AG09309 (cell line): ENCODE results near the gene GPR50.

Experiments
- DNase-seq: peaks from one replicate; pipeline ENCODE4 v3.0.0-alpha.2; 2010; ENCODE audit warnings: low read depth
- H3K4me3 ChIP-seq: 2 replicates; pipeline ENCODE4 v1.5.1; 2011; ENCODE audit warnings: mild to moderate bottlenecking, low read depth, low read length, moderate library complexity; ENCODE audit not compliant: control insufficient read depth
- CTCF ChIP-seq: IDR thresholded peaks from 2 replicates; pipeline ENCODE4 v1.5.1; 2011; ENCODE audit warnings: mild to moderate bottlenecking, low read depth, low read length, inconsistent platforms; ENCODE audit not compliant: insufficient read depth, control insufficient read depth; ENCODE audit errors: missing control alignments

GPR50 gene

GRCh38 chrX:151184705-151185104 lies 8.3 kb downstream of the GPR50 start:
- no peak overlapping the region for H3K4me3 ChIP-seq
- TF ChIP-seq CTCF: no peak
- no peak for DNase-seq

- no peak for TF ChIP-seq CTCF
- no peak for DNase-seq
- no peak overlapping the region for H3K4me3 ChIP-seq
These were observed 30.5 kb downstream of the GPR50 start for GRCh38 chrX:151206871-151207270.

GRCh38 chrX:151225843-151226242 lies 49.5 kb downstream of the GPR50 start:
- TF ChIP-seq CTCF: no peak
- DNase-seq: no peak
- no peak overlapping the region for H3K4me3 ChIP-seq

GRCh38 chrX:151226941-151227340 lies 50.6 kb downstream of the GPR50 start:
- TF ChIP-seq CTCF: no peak
- no peak for DNase-seq

DNA sequence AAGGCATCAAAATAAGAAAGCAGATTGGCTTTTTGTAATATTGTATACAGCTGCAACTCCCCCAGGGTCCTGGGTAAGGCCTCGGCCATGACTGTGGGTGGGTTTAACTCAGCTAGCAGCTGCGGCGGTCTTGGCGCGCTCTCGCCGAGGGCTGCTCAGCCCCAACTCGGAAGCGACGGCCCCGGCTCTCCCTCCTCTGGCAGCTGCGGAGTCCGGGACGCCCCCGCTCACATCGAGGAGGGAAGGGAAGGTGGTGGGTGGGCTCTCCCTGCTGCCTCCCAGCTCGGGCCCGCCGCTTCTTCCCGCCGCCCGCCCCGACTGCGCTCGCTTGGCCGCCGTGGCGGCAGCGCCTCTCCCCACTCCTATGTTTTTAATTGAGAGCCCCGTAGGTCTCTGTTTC lies 51.2 kb downstream of the GPR50 start:
- DNase-seq: no peak
- no peak for TF ChIP-seq CTCF
- no peak overlapping the region for H3K4me3 ChIP-seq

More at GRCh38 chrX:151226941-151227340, 50.6 kb downstream of the GPR50 start:
- no peak overlapping the region for H3K4me3 ChIP-seq

DNA sequence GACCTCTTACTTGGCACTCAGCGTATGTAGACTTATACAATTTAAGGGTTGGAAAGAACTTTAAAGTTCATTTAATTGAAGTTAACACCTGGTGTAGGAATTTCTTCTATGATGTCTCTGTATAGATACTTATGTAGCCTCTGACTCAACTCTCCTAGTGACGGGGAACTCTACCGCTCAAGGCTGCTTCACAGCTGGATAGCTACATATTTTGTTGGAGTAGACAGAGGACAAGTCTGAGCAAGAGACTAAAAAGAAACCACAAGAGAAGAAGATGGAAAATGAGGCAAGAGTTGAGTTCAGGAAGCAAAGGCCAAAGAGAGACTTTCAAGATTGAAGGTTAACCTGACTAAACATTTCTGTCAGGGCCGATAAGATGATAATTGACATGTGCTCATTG lies 52.6 kb downstream of the GPR50 start:
- no peak for TF ChIP-seq CTCF
- H3K4me3 ChIP-seq: no peak overlapping the region
- no peak for DNase-seq
